ES-I3 (cell line): ENCODE results near the gene FRMD4A.

Source experiments
- H3K36me3 ChIP-seq: 2 replicates; pipeline ENCODE4 v1.6.1; 2013; ENCODE audit warnings: mild to moderate bottlenecking, low read length, control low read depth, moderate library complexity; ENCODE audit not compliant: insufficient read depth
- H3K4me1 ChIP-seq: 2 replicates; pipeline ENCODE4 v1.6.1; 2013; ENCODE audit warnings: mild to moderate bottlenecking, control low read depth, low read length; ENCODE audit not compliant: insufficient read depth
- H3K9ac ChIP-seq: 2 replicates; pipeline ENCODE4 v1.6.1; 2013; ENCODE audit warnings: low read depth, mild to moderate bottlenecking, low read length, moderate library complexity
- H3K9me3 ChIP-seq: 2 replicates; pipeline ENCODE4 v1.6.1; 2013; ENCODE audit warnings: mild to moderate bottlenecking, low read length, moderate library complexity; ENCODE audit not compliant: control insufficient read depth, insufficient read depth

Gene FRMD4A

GRCh38 chr10:14330388-14331061 lies at the start of gene FRMD4A:
TSS of gene FRMD4A (minus strand) at chr10:14330924.
- Histone ChIP-seq H3K9ac (peak within 1 kb of the TSS; percentile 14; the same call in 1 of the 2 replicates), H3K9me3 (no peaks in the 10 kb centered on the region), H3K4me1 (peaks cover 27% of the 10 kb centered on the region), H3K36me3 (no peaks in the 10 kb centered on the region)

GRCh38 chr10:14379556-14380280 lies 49.0 kb upstream of the FRMD4A start:
- peaks cover 4% of the 10 kb centered on the region; the same call in 1 of the 2 replicates for H3K4me1 ChIP-seq
- no peaks in the 10 kb centered on the region for H3K9me3 ChIP-seq
- no peak overlapping the region for H3K9ac ChIP-seq
- no peaks in the 10 kb centered on the region for H3K36me3 ChIP-seq

- H3K4me1 ChIP-seq: peaks cover 4% of the 10 kb centered on the region; the same call in 1 of the 2 replicates
- H3K9ac ChIP-seq: no peak overlapping the region
- H3K9me3 ChIP-seq: no peaks in the 10 kb centered on the region
- H3K36me3 ChIP-seq: no peaks in the 10 kb centered on the region
Observed at GRCh38 chr10:14378387-14378960, 47.8 kb upstream of the FRMD4A start.

GRCh38 chr10:14377591-14378175 lies 47.0 kb upstream of the FRMD4A start:
- Histone ChIP-seq H3K4me1 (peaks cover 4% of the 10 kb centered on the region; the same call in 1 of the 2 replicates), H3K9ac (no peak overlapping the region), H3K9me3 (no peaks in the 10 kb centered on the region), H3K36me3 (no peaks in the 10 kb centered on the region)

- H3K9ac ChIP-seq: no peak overlapping the region
- no peaks in the 10 kb centered on the region for H3K36me3 ChIP-seq
- H3K4me1 ChIP-seq: no peaks in the 10 kb centered on the region
Observed at GRCh38 chr10:14374745-14375445, 44.2 kb upstream of the FRMD4A start.

GRCh38 chr10:14372606-14373005 lies 41.9 kb upstream of the FRMD4A start:
- H3K36me3 ChIP-seq: no peaks in the 10 kb centered on the region
- H3K4me1 ChIP-seq: no peaks in the 10 kb centered on the region
- no peak overlapping the region for H3K9ac ChIP-seq
- H3K9me3 ChIP-seq: no peaks in the 10 kb centered on the region

More at GRCh38 chr10:14374745-14375445, 44.2 kb upstream of the FRMD4A start:
- H3K9me3 ChIP-seq: no peaks in the 10 kb centered on the region

GRCh38 chr10:14371581-14371980 lies 40.9 kb upstream of the FRMD4A start:
- Histone ChIP-seq H3K4me1 (no peaks in the 10 kb centered on the region), H3K9me3 (no peaks in the 10 kb centered on the region), H3K9ac (no peak overlapping the region), H3K36me3 (no peaks in the 10 kb centered on the region)

GRCh38 chr10:14370894-14371293 lies 40.2 kb upstream of the FRMD4A start:
- Histone ChIP-seq H3K9me3 (no peaks in the 10 kb centered on the region), H3K4me1 (no peaks in the 10 kb centered on the region), H3K36me3 (no peaks in the 10 kb centered on the region), H3K9ac (no peak overlapping the region)

- no peaks in the 10 kb centered on the region for H3K9me3 ChIP-seq
- H3K4me1 ChIP-seq: no peaks in the 10 kb centered on the region
- H3K36me3 ChIP-seq: no peaks in the 10 kb centered on the region
- H3K9ac ChIP-seq: no peak overlapping the region
Observed at GRCh38 chr10:14369906-14370305, 39.2 kb upstream of the FRMD4A start.

- Histone ChIP-seq H3K36me3 (no peaks in the 10 kb centered on the region), H3K9ac (no peak overlapping the region), H3K4me1 (no peaks in the 10 kb centered on the region), H3K9me3 (no peaks in the 10 kb centered on the region)
Observed at GRCh38 chr10:14366760-14367159, 36.0 kb upstream of the FRMD4A start.

GRCh38 chr10:14365266-14365665 lies 34.5 kb upstream of the FRMD4A start:
- H3K9ac ChIP-seq: no peak overlapping the region
- no peaks in the 10 kb centered on the region for H3K9me3 ChIP-seq
- no peaks in the 10 kb centered on the region for H3K4me1 ChIP-seq
- H3K36me3 ChIP-seq: no peaks in the 10 kb centered on the region

GRCh38 chr10:14362104-14362503 lies 31.4 kb upstream of the FRMD4A start:
- H3K9me3 ChIP-seq: no peaks in the 10 kb centered on the region
- H3K36me3 ChIP-seq: no peaks in the 10 kb centered on the region

GRCh38 chr10:14360961-14361360 lies 30.2 kb upstream of the FRMD4A start:
- no peaks in the 10 kb centered on the region for H3K4me1 ChIP-seq
- H3K9ac ChIP-seq: no peak overlapping the region
- H3K36me3 ChIP-seq: no peaks in the 10 kb centered on the region
- H3K9me3 ChIP-seq: no peaks in the 10 kb centered on the region

More at GRCh38 chr10:14362104-14362503, 31.4 kb upstream of the FRMD4A start:
- H3K4me1 ChIP-seq: no peaks in the 10 kb centered on the region
- H3K9ac ChIP-seq: no peak overlapping the region

- H3K36me3 ChIP-seq: no peaks in the 10 kb centered on the region
- no peak overlapping the region for H3K9ac ChIP-seq
- H3K4me1 ChIP-seq: no peaks in the 10 kb centered on the region
- no peaks in the 10 kb centered on the region for H3K9me3 ChIP-seq
Observed at GRCh38 chr10:14360515-14360914, 29.8 kb upstream of the FRMD4A start.
